Measurements from ENCODE around the gene STARD8. TPM values are rescaled to one million over a fixed set of nuclear protein-coding genes. Genes with fewer than 3 reads are reported as not detected.

The STARD8 gene, protein sequence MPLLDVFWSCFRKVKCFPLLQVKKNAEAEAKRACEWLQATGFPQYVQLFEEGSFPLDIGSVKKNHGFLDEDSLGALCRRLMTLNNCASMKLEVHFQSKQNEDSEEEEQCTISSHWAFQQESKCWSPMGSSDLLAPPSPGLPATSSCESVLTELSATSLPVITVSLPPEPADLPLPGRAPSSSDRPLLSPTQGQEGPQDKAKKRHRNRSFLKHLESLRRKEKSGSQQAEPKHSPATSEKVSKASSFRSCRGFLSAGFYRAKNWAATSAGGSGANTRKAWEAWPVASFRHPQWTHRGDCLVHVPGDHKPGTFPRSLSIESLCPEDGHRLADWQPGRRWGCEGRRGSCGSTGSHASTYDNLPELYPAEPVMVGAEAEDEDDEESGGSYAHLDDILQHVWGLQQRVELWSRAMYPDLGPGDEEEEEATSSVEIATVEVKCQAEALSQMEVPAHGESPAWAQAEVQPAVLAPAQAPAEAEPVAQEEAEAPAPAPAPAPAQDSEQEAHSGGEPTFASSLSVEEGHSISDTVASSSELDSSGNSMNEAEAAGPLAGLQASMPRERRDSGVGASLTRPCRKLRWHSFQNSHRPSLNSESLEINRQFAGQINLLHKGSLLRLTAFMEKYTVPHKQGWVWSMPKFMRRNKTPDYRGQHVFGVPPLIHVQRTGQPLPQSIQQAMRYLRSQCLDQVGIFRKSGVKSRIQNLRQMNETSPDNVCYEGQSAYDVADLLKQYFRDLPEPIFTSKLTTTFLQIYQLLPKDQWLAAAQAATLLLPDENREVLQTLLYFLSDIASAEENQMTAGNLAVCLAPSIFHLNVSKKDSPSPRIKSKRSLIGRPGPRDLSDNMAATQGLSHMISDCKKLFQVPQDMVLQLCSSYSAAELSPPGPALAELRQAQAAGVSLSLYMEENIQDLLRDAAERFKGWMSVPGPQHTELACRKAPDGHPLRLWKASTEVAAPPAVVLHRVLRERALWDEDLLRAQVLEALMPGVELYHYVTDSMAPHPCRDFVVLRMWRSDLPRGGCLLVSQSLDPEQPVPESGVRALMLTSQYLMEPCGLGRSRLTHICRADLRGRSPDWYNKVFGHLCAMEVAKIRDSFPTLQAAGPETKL
- 5.0 and 8.0 TPM in 2 replicates for total RNA-seq

GRCh38 chrX:68647156-68647957 lies at the start of gene STARD8:
Gene STARD8 (plus strand): TSS chrX:68647666. CDS start chrX:68647883, 217 bp downstream.

Small RNA genes within 50 kb of the gene (small RNA-seq; reads per million reads assigned to genes)
- not detected for gene COX6CP12

Other genes starting within 250 kb of the STARD8 start
- 10.1 and 12.4 TPM in 2 replicates for gene OPHN1, start 214.2 kb upstream of the STARD8 start, total RNA-seq
- 32.5 and 32.7 TPM in 2 replicates for gene YIPF6, start 148.6 kb upstream of the STARD8 start, total RNA-seq
- 37.9 and 51.3 TPM in 2 replicates for gene EFNB1, start 181.4 kb downstream of the STARD8 start, total RNA-seq